GM12873 (cell line): Measurements from ENCODE around the gene NEFH.

ENCODE experiments used
- TF ChIP-seq, protein P1 (sequence below): IDR thresholded peaks from 2 replicates; pipeline ENCODE4 v1.5.1; 2012; ENCODE audit warnings: low read depth, mild to moderate bottlenecking, moderate library complexity, low read length, control low read depth; ENCODE audit not compliant: insufficient read depth; ENCODE audit errors: missing control alignments

Gene NEFH

DNA sequence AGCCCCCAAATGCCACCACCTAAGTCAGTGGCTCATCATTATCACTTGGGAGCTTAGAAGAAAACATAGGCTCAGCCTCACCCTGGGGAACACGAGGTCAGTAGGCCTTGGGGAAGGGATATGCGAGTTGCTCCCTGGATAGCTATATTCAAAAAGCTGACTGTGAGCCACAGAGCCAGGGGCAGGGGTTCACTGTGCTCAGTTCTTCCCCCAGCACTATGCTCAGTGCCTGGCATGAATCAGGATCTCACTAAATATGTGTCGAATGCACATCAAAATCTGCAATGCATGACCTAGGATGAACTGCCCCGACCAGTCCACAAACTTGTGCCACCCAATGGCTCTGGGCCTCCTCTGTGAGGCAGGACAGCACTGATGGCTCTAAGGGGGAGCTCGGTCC is 38.4 kb downstream of the NEFH start:
- TF ChIP-seq, protein P1, sequence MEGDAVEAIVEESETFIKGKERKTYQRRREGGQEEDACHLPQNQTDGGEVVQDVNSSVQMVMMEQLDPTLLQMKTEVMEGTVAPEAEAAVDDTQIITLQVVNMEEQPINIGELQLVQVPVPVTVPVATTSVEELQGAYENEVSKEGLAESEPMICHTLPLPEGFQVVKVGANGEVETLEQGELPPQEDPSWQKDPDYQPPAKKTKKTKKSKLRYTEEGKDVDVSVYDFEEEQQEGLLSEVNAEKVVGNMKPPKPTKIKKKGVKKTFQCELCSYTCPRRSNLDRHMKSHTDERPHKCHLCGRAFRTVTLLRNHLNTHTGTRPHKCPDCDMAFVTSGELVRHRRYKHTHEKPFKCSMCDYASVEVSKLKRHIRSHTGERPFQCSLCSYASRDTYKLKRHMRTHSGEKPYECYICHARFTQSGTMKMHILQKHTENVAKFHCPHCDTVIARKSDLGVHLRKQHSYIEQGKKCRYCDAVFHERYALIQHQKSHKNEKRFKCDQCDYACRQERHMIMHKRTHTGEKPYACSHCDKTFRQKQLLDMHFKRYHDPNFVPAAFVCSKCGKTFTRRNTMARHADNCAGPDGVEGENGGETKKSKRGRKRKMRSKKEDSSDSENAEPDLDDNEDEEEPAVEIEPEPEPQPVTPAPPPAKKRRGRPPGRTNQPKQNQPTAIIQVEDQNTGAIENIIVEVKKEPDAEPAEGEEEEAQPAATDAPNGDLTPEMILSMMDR: no peak

DNA sequence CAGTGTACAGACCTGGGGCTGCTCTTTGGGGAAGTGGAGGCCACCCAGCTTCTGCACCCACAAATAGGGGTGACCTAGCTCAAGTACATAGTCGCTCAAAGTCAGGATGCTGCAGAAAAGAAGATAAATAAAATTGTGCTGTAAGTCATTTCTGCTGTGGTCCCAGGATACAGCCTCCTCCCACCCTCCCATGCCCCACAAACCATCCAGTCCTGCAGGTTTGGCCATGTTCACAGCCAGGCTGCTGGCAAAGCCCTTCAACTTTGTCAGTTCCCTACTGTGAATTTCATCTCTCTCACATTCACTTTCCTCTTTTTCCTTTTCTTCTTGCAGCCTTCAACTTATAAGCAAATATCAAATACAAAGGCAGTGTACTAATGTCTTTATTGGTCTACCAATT is 40.0 kb downstream of the NEFH start:
- TF ChIP-seq, protein P1: no peak

- TF ChIP-seq, protein P1: no peak
These were observed 40.8 kb downstream of the NEFH start for GRCh38 chr22:29520851-29521250.

DNA sequence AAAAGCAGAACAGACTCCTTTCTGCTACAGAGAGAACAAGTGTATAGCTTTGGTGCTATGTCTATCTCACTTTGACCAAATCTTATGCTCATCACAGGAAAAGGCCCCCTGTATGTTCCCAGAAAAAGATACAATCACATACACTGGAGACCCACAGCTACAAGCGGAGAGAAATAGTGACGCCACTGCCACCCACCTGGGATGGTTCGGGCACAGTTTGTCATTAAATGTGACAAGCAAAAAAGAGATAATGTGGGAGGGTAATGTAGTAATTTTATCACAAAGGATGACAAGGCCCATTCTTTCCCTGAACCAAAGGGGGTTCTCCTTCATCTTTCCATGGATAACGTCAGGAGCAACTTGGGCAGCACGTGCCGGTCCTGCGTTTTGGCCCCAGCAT is 41.5 kb downstream of the NEFH start:
- TF ChIP-seq, protein P1: no peak

GRCh38 chr22:29523761-29524160 is 43.7 kb downstream of the NEFH start:
- TF ChIP-seq, protein P1: no peak

- TF ChIP-seq, protein P1: peak; percentile 71
These were observed 44.6 kb downstream of the NEFH start for GRCh38 chr22:29524442-29525191.

DNA sequence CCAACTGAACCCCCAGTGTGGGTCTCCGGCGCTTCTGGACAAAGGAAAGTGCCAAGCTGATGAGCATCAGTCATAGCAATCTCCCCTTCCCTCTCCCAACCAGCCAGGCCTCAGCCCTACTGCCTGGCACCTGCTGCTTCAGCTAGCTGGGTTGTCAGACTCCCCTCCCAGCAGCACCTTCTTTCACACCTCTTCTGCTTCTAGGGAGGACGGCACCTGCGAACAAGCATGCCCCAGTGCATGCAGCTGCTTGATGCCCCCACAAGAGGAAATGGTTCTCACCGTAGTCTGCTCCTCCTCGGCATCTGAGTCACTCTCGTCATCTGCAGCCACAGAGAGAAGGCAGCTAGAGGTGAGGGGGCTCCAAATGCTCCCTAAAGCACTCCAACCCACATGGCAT is 48.1 kb downstream of the NEFH start:
- TF ChIP-seq, protein P1: no peak
